Transverse colon (tissue), 4 donors: ENCODE data around the gene RGS2. TPM values are rescaled to one million over a fixed set of nuclear protein-coding genes. Genes with fewer than 3 reads are reported as not detected.

Source experiments
- DNase-seq: peaks from one replicate; pipeline ENCODE4 v3.0.0-alpha.2; 2019
- H3K27ac ChIP-seq, 4 donors: fragments of 200-600 bp; sonication (generic); 2 replicates each; pipeline ENCODE4 v1.5.1; 2016 to 2018; ENCODE audit warnings: inconsistent platforms in 4 of 4
- H3K27me3 ChIP-seq: fragments of 200-600 bp; sonication (generic); 2 replicates; pipeline ENCODE4 v1.5.1; 2017; ENCODE audit warnings: inconsistent platforms
- H3K36me3 ChIP-seq, 4 donors: fragments of 200-600 bp; sonication (generic); 2 replicates each; pipeline ENCODE4 v1.5.1; 2017 to 2019; ENCODE audit warnings: inconsistent platforms in 4 of 4
- H3K4me1 ChIP-seq, 4 donors: fragments of 200-600 bp; sonication (generic); 2 replicates each; pipeline ENCODE4 v1.5.1; 2017 to 2020; ENCODE audit warnings: inconsistent platforms in 4 of 4
- H3K4me3 ChIP-seq, 4 donors: fragments of 200-600 bp; sonication (generic); 1 replicate in 1 of 4; 2 replicates in 3 of 4; pipeline versions ENCODE4 v1.5.1 to v1.6.1; 2017 to 2019; ENCODE audit warnings: inconsistent platforms in 4 of 4
- H3K9me3 ChIP-seq, 2 donors: fragments of 200-600 bp; sonication (generic); 2 replicates each; pipeline ENCODE4 v1.5.1; 2017 to 2019; ENCODE audit warnings: inconsistent platforms in 2 of 2
- CTCF ChIP-seq, 5 experiments: fragments of 200-600 bp in 3 of 5; fragments of 450-650 bp in 2 of 5; sonication (generic) in 3 of 5; IDR thresholded peaks; 1 replicate in 2 of 5; 2 replicates in 3 of 5; pipeline ENCODE4 v1.5.1; 2016 to 2017; ENCODE audit warnings: antibody characterized with exemption in 5 of 5, inconsistent platforms in 3 of 5, mild to moderate bottlenecking in 2 of 5, moderate library complexity in 1 of 5
- EP300 ChIP-seq: sonication (generic); formaldehyde crosslinking; IDR thresholded peaks from one replicate; pipeline ENCODE4 v1.6.1; 2017; ENCODE audit warnings: antibody characterized with exemption, low read depth
- POLR2A ChIP-seq: fragments of 450-650 bp; IDR thresholded peaks from one replicate; pipeline ENCODE4 v1.6.1; 2016; ENCODE audit warnings: antibody characterized with exemption, mild to moderate bottlenecking, moderate library complexity
- POLR2AphosphoS5 ChIP-seq, 3 donors: sonication (generic); formaldehyde crosslinking; IDR thresholded peaks; one replicate each; pipeline ENCODE4 v1.6.1; 2016; ENCODE audit warnings: antibody characterized with exemption in 3 of 3
- WGBS, 2 donors: methylation state at CpG; one replicate each; pipeline ENCODE4 v1.1.5; 2018; ENCODE audit warnings: low coverage in 1 of 2; 5-methylcytosine and 5-hydroxymethylcytosine counted together
- in situ Hi-C, 4 donors: fragments of 200-750 bp; cut with MboI; loops; one replicate each; pipeline versions ENCODE4 v1.15.0 to v1.15.1; 2017; ENCODE audit warnings: low sequenced_read_pairs in 3 of 4, low pct_ligation_motif_present in 1 of 4, low pct_unique_long_range_greater_than_20kb in 1 of 4
- intact Hi-C: fragments of 100-400 bp; cut with DNase I; formaldehyde crosslinking; loops from one replicate; pipeline ENCODE4 v1.15.1; 2023; ENCODE audit warnings: low total_unique reads
- total RNA-seq, 4 donors: library from RNA; depleted of rRNA; stranded (reverse); fragments of >200 nt; gene quantifications; one replicate each; pipeline ENCODE4 v1.1.0, GENCODE V29; 2016

The RGS2 gene
- total RNA-seq, 4 donors from 2014 or later: 22.1 to 132 (median 68.9) TPM

DNA sequence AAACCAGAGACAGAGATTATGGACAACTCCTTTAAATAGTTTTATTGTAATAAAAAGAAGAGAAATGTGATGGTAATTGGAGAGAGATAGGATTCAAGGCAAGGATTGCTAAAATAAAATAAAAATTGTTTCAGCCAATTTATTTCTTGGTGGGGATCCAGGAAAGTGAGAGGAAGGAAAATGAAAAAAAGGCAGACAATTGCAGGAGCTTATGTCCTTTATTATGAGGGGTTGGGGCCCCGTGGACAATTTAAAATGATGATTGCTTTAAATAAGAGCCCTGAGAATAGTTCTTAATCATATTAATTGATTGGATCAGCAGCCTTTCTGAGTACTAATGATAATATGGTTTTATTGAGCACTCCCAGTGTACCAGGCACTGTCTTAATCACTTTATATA, 40.2 kb downstream of the RGS2 start:
- H3K4me1 ChIP-seq: no peaks in the 10 kb centered on the region
- H3K4me3 ChIP-seq: no peak overlapping the region
- H3K27ac ChIP-seq: no peak overlapping the region
- intact Hi-C loops: no loop called here
- in situ Hi-C loops: no loop called here
- no peaks in the 10 kb centered on the region for H3K36me3 ChIP-seq
- no peak for DNase-seq
- H3K9me3 ChIP-seq: no peaks in the 10 kb centered on the region
- no peak for TF ChIP-seq CTCF (IDR thresholded peaks at IDR 0.05)
- 36 to 48% methylated on average over 1 of the region's 1 CpG for WGBS, 2 donors
- no peaks in the 10 kb centered on the region for H3K27me3 ChIP-seq

DNA sequence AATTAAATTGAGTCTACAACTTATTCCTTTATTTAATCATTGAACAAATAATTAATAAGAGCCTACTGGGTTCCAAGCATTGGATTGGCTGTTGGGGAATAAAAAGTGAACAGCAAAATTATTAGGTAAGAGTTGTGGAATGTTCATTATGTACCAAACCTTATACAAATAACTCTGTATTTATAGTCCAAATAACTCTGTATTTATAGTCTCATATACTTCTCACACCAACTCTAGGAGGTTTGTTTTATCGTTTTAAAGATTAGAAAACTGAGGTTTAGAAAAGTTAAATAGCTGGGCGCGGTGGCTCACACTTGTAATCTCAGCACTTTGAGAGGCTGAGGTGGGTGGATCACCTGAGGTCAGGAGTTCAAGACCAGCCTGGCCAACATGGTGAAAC, 40.6 kb downstream of the RGS2 start:
- 43 to 79% methylated on average over 3 of the region's 3 CpGs for WGBS, 2 donors
- in situ Hi-C loops: no loop called here
- DNase-seq: no peak

DNA sequence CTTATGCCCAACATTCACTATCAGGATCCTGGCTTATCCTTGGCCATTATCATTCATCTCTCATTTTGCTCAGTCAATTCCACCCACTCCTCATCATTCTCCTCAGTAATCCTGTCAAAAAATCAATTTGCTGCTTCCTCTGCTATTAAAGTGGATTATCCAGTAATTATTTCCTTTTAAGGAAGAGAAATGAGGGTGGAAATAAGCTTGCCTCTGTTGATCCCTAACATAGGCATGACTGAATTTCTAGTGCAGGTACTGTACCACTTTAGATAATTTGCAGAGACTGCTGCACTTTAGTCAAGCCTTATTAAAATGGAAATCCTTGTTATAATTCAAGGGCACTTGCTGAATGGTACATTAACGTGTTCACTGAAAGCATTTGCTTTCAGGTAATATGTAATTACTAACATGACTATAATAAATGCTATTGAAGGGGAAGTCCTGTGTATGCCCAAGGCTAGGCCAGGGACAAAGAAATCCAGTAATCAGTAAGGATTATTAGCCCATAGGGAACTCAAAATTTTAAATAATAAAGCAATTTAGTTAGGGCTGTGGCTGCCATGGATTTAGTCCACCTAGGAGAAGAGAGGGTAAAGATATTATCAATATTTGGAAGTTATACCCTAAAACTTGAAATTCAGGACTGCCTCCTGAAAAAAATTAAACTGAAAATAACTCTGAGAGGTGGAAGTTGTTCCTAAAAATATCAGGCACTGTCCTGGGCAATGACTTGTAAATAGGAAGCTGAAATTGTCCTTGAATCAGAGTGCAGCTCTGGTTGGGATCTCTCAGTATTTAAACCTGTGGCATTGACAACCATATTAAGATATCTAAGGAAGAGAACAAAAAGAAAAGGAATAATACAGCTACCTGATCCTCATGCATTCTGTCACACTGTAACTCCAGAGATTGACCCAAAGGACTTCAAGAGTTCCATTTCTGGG, 43.4 kb downstream of the RGS2 start:
- H3K27me3 ChIP-seq: no peaks in the 10 kb centered on the region
- H3K9me3 ChIP-seq: no peaks in the 10 kb centered on the region
- H3K4me3 ChIP-seq: no peak overlapping the region
- TF ChIP-seq CTCF (IDR thresholded peaks at IDR 0.05) (no peak), POLR2AphosphoS5 (IDR thresholded peaks at IDR 0.05) (no peak), EP300 (no peak), POLR2A (no peak)
- H3K27ac ChIP-seq: no peak overlapping the region
- intact Hi-C loops (no loop called here), in situ Hi-C loops (no loop called here)
- DNase-seq: no peak
- H3K4me1 ChIP-seq: no peaks in the 10 kb centered on the region
- H3K36me3 ChIP-seq: no peaks in the 10 kb centered on the region
- 0% methylated on average over 1 of the region's 1 CpG for WGBS, 2 donors

More for the DNA sequence above, 40.6 kb downstream of the RGS2 start:
- Histone ChIP-seq H3K36me3 (no peaks in the 10 kb centered on the region), H3K4me1 (no peaks in the 10 kb centered on the region), H3K9me3 (no peaks in the 10 kb centered on the region), H3K4me3 (no peak overlapping the region), H3K27ac (no peak overlapping the region), H3K27me3 (no peaks in the 10 kb centered on the region)
- TF ChIP-seq CTCF (IDR thresholded peaks at IDR 0.05) (no peak), POLR2AphosphoS5 (IDR thresholded peaks at IDR 0.05) (no peak), EP300 (no peak), POLR2A (no peak)
- intact Hi-C loops: no loop called here

- Histone ChIP-seq H3K27me3 (no peaks in the 10 kb centered on the region), H3K4me3 (no peak overlapping the region), H3K27ac (no peak overlapping the region), H3K4me1 (no peaks in the 10 kb centered on the region), H3K36me3 (no peaks in the 10 kb centered on the region), H3K9me3 (no peaks in the 10 kb centered on the region)
- WGBS, 2 donors: 67 to 80% methylated on average over 1 of the region's 1 CpG
- intact Hi-C loops: no loop called here
- no peak for DNase-seq
- in situ Hi-C loops: no loop called here
- TF ChIP-seq POLR2A: no peak
- TF ChIP-seq CTCF (IDR thresholded peaks at IDR 0.05): no peak
- no peak for TF ChIP-seq POLR2AphosphoS5 (IDR thresholded peaks at IDR 0.05)
- no peak for TF ChIP-seq EP300
Observed at GRCh38 chr1:192858456-192858855, 49.6 kb downstream of the RGS2 start.
